Measurements from ENCODE around the gene BMPER.

Gene BMPER

GRCh38 chr7:33905389-33906032 is at the start of gene BMPER:
Gene BMPER, plus strand, starts transcription at chr7:33905539. Its CDS starts 75 bp downstream, at chr7:33905614.
- no peaks in the 10 kb centered on the region for H3K36me3 ChIP-seq (ENCODE audit: insufficient read depth, low read length)
- H3K9me3 ChIP-seq (ENCODE audit: low read length), result no peaks in the 10 kb centered on the region
- peaks cover 46% of the 10 kb centered on the region for H3K27me3 ChIP-seq (ENCODE audit: insufficient read depth, low read length)
- H2AFZ ChIP-seq (ENCODE audit: low read depth, low read length), result peak within 1 kb of the TSS; percentile 97
- H3K4me1 ChIP-seq (ENCODE audit: insufficient read depth, low read length), result peaks cover 7% of the 10 kb centered on the region
- H3K4me3 ChIP-seq (ENCODE audit: low read length), result peak within 1 kb of the TSS; percentile 42

- H3K36me3 ChIP-seq (ENCODE audit: insufficient read depth, low read length), result no peaks in the 10 kb centered on the region
- no peaks in the 10 kb centered on the region for H3K27me3 ChIP-seq (ENCODE audit: insufficient read depth, low read length)
- H3K4me3 ChIP-seq (ENCODE audit: low read length), result no peak overlapping the region
- H2AFZ ChIP-seq (ENCODE audit: low read depth, low read length), result no peak overlapping the region
- no peaks in the 10 kb centered on the region for H3K9me3 ChIP-seq (ENCODE audit: low read length)
- H3K4me1 ChIP-seq (ENCODE audit: insufficient read depth, low read length), result no peaks in the 10 kb centered on the region
These were observed 43.4 kb upstream of the BMPER start for GRCh38 chr7:33861947-33862346.

- Histone ChIP-seq H3K4me3 (ENCODE audit: low read length) (no peak overlapping the region), H2AFZ (ENCODE audit: low read depth, low read length) (no peak overlapping the region), H3K36me3 (ENCODE audit: insufficient read depth, low read length) (no peaks in the 10 kb centered on the region), H3K4me1 (ENCODE audit: insufficient read depth, low read length) (no peaks in the 10 kb centered on the region), H3K27me3 (ENCODE audit: insufficient read depth, low read length) (no peaks in the 10 kb centered on the region), H3K9me3 (ENCODE audit: low read length) (no peaks in the 10 kb centered on the region)
These were observed 42.2 kb upstream of the BMPER start for GRCh38 chr7:33862946-33863814.

GRCh38 chr7:33868166-33868565 is 37.2 kb upstream of the BMPER start:
- H3K27me3 ChIP-seq (ENCODE audit: insufficient read depth, low read length), result no peaks in the 10 kb centered on the region
- H3K36me3 ChIP-seq (ENCODE audit: insufficient read depth, low read length), result no peaks in the 10 kb centered on the region
- H3K9me3 ChIP-seq (ENCODE audit: low read length), result no peaks in the 10 kb centered on the region
- H2AFZ ChIP-seq (ENCODE audit: low read depth, low read length), result no peak overlapping the region
- no peak overlapping the region for H3K4me3 ChIP-seq (ENCODE audit: low read length)
- H3K4me1 ChIP-seq (ENCODE audit: insufficient read depth, low read length), result no peaks in the 10 kb centered on the region

DNA sequence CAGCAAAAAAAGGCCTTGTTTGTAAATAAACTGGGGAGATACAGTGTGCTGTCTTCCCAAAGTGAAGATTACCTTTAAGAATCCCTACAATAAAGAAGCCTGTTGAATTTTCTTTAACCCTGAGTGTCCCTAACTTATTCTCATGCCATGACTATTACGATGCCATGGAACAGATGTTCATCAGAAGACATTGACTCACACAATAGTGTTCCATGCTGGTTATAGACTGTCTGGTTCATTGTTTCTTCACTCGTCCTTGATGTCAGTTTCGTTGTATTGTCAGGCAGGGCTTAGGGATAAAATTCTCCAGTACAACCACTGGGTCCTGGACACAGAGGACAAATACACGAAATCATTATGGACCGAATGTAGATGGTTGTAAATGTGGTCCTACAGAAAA is 36.2 kb upstream of the BMPER start:
- H3K36me3 ChIP-seq (ENCODE audit: insufficient read depth, low read length), result no peaks in the 10 kb centered on the region
- no peaks in the 10 kb centered on the region for H3K9me3 ChIP-seq (ENCODE audit: low read length)
- peaks cover 4% of the 10 kb centered on the region for H3K4me1 ChIP-seq (ENCODE audit: insufficient read depth, low read length)
- no peak overlapping the region for H2AFZ ChIP-seq (ENCODE audit: low read depth, low read length)
- H3K27me3 ChIP-seq (ENCODE audit: insufficient read depth, low read length), result no peaks in the 10 kb centered on the region
- no peak overlapping the region for H3K4me3 ChIP-seq (ENCODE audit: low read length)

DNA sequence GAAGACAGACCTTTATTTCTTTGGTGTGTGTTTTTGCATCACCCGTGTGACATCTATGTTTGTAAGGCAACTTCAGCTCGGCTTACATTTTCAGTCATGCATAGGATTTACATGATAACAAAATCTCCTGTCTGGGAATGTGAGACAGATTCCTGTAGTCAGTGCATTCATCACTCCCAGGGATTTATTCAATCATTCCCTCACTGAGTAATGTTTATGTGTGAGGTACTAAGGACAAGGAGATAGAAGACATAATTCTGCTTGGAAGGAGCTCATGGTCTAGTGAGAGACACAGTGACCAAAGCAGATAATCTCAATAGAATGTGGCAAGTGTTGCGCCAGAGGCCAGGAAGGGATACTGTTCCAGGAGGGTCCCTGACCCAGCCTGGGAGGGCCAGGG is 35.2 kb upstream of the BMPER start:
- Histone ChIP-seq H3K36me3 (ENCODE audit: insufficient read depth, low read length) (no peaks in the 10 kb centered on the region), H3K4me3 (ENCODE audit: low read length) (no peak overlapping the region), H3K4me1 (ENCODE audit: insufficient read depth, low read length) (peaks cover 4% of the 10 kb centered on the region), H3K9me3 (ENCODE audit: low read length) (no peaks in the 10 kb centered on the region), H3K27me3 (ENCODE audit: insufficient read depth, low read length) (no peaks in the 10 kb centered on the region), H2AFZ (ENCODE audit: low read depth, low read length) (no peak overlapping the region)

DNA sequence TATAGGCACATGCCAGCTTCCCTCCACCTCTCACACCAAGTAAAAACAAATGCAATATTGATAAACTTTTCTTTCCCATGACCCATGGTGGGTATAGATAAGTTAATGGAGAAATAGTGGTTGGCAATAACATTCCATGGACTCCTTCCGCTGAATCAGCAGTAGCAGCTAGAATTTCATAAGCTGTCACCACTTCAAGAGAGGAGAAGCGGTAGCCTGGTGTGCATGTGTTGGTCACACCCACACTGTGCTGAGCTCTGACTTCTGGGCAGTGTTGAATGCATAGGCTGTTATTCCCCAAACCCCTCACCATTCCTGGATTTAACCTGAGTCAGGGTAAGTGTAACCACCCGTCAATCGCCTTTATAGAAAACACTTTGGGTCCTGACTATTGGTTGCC is 32.5 kb upstream of the BMPER start:
- no peaks in the 10 kb centered on the region for H3K36me3 ChIP-seq (ENCODE audit: insufficient read depth, low read length)
- H3K4me1 ChIP-seq (ENCODE audit: insufficient read depth, low read length), result peaks cover 4% of the 10 kb centered on the region
- no peak overlapping the region for H2AFZ ChIP-seq (ENCODE audit: low read depth, low read length)
- H3K9me3 ChIP-seq (ENCODE audit: low read length), result no peaks in the 10 kb centered on the region
- no peaks in the 10 kb centered on the region for H3K27me3 ChIP-seq (ENCODE audit: insufficient read depth, low read length)
- no peak overlapping the region for H3K4me3 ChIP-seq (ENCODE audit: low read length)

DNA sequence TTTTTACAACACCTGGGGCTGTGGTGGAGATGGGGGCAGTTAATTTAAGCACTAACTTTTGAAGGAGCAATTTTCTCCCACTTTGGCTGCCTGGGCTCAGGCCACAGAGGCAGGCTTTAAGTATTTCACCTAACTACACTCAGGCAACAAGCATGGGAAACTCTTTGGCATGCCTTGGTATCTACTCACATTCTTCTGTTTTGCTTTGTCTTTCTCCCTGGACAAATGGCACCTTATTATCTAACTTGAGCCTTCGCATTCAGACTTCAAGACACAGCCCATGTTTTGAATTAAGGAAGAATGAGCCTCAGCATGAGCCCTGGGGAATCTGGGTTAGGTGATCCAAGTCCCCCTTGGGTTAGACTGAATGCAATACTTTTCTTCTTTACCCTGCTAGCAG is 31.8 kb upstream of the BMPER start:
- Histone ChIP-seq H2AFZ (ENCODE audit: low read depth, low read length) (no peak overlapping the region), H3K27me3 (ENCODE audit: insufficient read depth, low read length) (no peaks in the 10 kb centered on the region), H3K9me3 (ENCODE audit: low read length) (no peaks in the 10 kb centered on the region), H3K36me3 (ENCODE audit: insufficient read depth, low read length) (no peaks in the 10 kb centered on the region), H3K4me1 (ENCODE audit: insufficient read depth, low read length) (peaks cover 4% of the 10 kb centered on the region), H3K4me3 (ENCODE audit: low read length) (no peak overlapping the region)

GRCh38 chr7:33873981-33874750 is 31.2 kb upstream of the BMPER start:
- H3K4me1 ChIP-seq (ENCODE audit: insufficient read depth, low read length), result peaks cover 4% of the 10 kb centered on the region
- no peaks in the 10 kb centered on the region for H3K27me3 ChIP-seq (ENCODE audit: insufficient read depth, low read length)
- H3K9me3 ChIP-seq (ENCODE audit: low read length), result no peaks in the 10 kb centered on the region
- no peak overlapping the region for H2AFZ ChIP-seq (ENCODE audit: low read depth, low read length)
- H3K4me3 ChIP-seq (ENCODE audit: low read length), result no peak overlapping the region
- H3K36me3 ChIP-seq (ENCODE audit: insufficient read depth, low read length), result no peaks in the 10 kb centered on the region

DNA sequence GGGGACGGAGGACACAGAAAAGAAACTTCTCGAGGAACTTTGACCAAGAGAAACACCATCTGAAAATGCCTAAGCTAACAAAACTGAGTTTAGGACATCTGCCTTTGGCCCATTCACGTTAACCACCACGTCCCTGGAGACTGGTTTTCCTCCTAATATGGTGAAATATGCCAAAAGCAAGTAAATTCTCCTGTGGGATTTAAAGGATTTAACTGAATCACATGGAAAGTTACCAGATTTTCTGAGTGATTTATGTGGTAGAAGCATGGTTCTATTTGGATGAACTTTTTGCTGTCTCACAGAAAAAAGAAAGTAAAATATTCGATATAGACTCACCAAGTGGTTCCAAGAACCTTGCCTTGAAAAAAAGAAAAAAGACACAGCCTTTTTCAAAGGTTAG is 30.4 kb upstream of the BMPER start:
- Histone ChIP-seq H3K4me3 (ENCODE audit: low read length) (no peak overlapping the region), H3K4me1 (ENCODE audit: insufficient read depth, low read length) (peaks cover 4% of the 10 kb centered on the region), H3K27me3 (ENCODE audit: insufficient read depth, low read length) (no peaks in the 10 kb centered on the region), H3K36me3 (ENCODE audit: insufficient read depth, low read length) (no peaks in the 10 kb centered on the region), H2AFZ (ENCODE audit: low read depth, low read length) (no peak overlapping the region), H3K9me3 (ENCODE audit: low read length) (no peaks in the 10 kb centered on the region)

- no peaks in the 10 kb centered on the region for H3K36me3 ChIP-seq (ENCODE audit: insufficient read depth, low read length)
- no peaks in the 10 kb centered on the region for H3K9me3 ChIP-seq (ENCODE audit: low read length)
- no peak overlapping the region for H3K4me3 ChIP-seq (ENCODE audit: low read length)
- H2AFZ ChIP-seq (ENCODE audit: low read depth, low read length), result no peak overlapping the region
- H3K4me1 ChIP-seq (ENCODE audit: insufficient read depth, low read length), result peaks cover 4% of the 10 kb centered on the region
- H3K27me3 ChIP-seq (ENCODE audit: insufficient read depth, low read length), result no peaks in the 10 kb centered on the region
These were observed 28.6 kb upstream of the BMPER start for GRCh38 chr7:33876596-33877274.

DNA sequence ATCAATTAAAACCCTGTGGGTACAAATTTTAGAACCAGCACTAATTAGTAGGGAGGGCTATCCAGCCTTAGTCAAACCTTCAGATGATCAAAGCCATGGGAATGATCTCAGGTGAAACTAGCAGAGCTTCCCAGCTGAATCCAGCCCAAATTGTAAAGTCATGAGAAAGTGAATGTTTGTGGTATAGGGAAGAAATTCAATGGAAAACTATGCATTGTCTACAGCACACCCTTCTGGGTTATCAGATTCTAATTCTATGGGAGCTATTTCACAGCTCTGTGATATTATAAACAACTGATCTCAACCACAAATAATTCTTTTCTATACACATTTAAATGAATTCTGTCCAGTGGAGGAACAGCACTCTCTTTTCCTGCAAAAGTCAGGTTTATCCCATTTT is 24.6 kb upstream of the BMPER start:
- no peaks in the 10 kb centered on the region for H3K27me3 ChIP-seq (ENCODE audit: insufficient read depth, low read length)
- no peak overlapping the region for H2AFZ ChIP-seq (ENCODE audit: low read depth, low read length)
- H3K4me1 ChIP-seq (ENCODE audit: insufficient read depth, low read length), result no peaks in the 10 kb centered on the region
- H3K9me3 ChIP-seq (ENCODE audit: low read length), result no peaks in the 10 kb centered on the region
- no peak overlapping the region for H3K4me3 ChIP-seq (ENCODE audit: low read length)
- no peaks in the 10 kb centered on the region for H3K36me3 ChIP-seq (ENCODE audit: insufficient read depth, low read length)

- Histone ChIP-seq H3K27me3 (ENCODE audit: insufficient read depth, low read length) (no peaks in the 10 kb centered on the region), H3K36me3 (ENCODE audit: insufficient read depth, low read length) (no peaks in the 10 kb centered on the region), H3K4me1 (ENCODE audit: insufficient read depth, low read length) (no peaks in the 10 kb centered on the region), H2AFZ (ENCODE audit: low read depth, low read length) (no peak overlapping the region), H3K4me3 (ENCODE audit: low read length) (no peak overlapping the region), H3K9me3 (ENCODE audit: low read length) (no peaks in the 10 kb centered on the region)
These were observed 24.0 kb upstream of the BMPER start for GRCh38 chr7:33881316-33881715.
